Measurements from ENCODE around the gene TMPO.
A peak's percentile ranks its signal among the peaks of the same experiment; 100 is the strongest.
"Not testable (repeated sequence)": the region's sequence is repeated elsewhere in the genome, so short reads cannot be mapped to it uniquely, and the experiment has no call there.

The TMPO gene

GRCh38 chr12:98579835-98580234, 64.4 kb downstream of the TMPO start:
- no peak for DNase-seq

DNA sequence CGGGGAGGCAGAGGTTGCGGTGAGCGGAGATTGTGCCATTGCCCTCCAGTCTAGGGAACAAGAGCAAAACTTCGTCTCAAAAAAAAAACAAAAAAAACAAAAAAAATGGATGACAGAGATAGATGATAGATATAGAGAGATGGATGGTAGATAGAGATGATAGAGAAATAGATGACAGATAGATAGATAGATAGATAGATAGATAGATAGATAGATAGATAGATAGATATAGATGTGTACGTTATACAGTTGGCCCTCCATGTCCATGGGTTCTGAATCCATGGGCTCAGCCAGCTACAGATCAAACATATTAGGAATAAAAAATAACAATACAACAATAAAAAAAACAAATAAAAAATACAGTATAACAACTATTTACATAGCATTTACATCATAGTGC, 65.3 kb downstream of the TMPO start:
- no peak for DNase-seq

DNA sequence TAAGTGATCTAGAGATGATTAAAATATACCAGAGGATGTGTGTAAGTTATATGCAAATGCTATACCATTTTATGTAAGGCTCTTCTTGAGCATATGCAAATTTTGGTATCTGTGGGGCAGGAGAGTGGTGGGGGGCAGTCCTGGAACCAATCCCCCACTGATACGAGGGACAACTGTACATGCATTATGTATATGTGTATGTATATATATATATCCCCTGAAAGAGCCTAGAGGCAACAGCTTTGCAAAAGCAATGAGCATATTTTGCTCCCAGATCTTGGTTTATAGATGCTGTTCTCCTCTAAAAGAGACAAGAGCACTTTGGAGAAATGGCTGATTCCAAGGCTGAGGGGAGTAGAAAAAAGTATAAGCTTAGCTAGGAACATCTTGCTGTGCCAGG, 65.7 kb downstream of the TMPO start:
- DNase-seq = no peak

- no peak for DNase-seq
Measured at GRCh38 chr12:98582093-98582492, 66.7 kb downstream of the TMPO start.

DNA sequence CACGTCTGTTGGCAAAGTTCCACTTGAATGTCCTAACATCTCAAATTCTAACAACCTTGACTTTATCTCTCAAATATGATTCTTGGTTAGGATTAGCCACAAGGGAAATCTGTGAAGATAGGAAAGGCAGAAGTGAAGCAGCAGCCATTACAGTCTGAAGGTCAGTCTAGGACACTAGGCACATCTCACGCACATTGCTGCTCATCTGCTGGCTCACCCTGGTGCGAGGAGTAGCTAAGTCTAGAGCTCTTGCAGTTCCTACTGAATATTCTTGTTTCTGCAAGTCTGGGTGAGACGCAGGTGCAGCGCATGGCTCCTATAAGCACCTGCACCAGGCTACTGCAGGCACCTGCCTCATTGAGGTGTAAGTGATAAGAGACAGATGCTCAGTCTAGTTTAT, 71.7 kb downstream of the TMPO start:
- DNase-seq = no peak

DNA sequence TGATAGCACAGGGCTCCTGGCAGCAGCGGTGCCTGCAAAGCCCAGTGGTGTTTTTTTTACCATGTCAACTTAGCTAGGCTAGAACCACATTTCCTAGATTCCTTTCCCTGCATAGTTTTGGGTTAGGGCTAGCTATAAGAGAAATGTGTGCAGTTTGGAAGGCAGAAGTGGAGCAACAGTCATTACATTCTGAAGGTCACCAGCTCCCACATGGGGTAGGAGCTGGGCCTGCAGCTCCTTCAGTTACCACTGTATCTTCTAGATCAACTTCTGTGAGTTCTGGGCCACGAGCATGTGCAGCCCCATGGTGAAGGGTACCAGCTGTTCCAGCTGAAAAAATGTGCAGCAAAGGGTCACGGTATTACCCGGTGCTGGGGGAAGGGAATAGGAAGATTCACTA, 75.8 kb downstream of the TMPO start:
- DNase-seq = no peak

DNA sequence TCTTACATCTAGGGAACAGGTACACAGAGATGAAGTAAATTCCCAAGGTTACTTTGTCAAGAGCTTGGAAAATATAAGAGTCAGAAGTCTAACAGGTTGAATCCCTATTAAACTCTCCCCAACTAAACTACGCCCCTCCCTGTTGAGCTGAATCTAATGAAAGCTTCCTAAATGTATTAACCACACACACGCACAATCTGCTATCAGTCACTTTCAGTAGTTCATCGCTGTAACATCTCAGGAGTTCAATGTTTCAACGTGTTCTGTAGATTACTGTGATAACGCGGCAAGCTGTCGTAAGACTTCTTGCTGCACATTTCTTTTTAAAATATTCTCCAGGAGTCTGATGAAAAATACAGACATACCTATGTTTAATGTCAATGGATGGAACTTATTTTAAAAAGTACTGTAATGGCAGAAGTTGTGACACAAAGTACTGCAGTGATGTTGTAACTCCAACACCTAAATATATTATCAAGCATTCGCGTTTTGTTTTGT, 77.5 kb downstream of the TMPO start:
- DNase-seq = no peak

- peak; percentile 81 for DNase-seq
Measured at GRCh38 chr12:98593351-98594049, 78.1 kb downstream of the TMPO start, which contains the start of gene SLC25A3. Gene SLC25A3, plus strand, starts transcription at chr12:98593686. Its CDS starts 293 bp downstream, at chr12:98593979.

DNA sequence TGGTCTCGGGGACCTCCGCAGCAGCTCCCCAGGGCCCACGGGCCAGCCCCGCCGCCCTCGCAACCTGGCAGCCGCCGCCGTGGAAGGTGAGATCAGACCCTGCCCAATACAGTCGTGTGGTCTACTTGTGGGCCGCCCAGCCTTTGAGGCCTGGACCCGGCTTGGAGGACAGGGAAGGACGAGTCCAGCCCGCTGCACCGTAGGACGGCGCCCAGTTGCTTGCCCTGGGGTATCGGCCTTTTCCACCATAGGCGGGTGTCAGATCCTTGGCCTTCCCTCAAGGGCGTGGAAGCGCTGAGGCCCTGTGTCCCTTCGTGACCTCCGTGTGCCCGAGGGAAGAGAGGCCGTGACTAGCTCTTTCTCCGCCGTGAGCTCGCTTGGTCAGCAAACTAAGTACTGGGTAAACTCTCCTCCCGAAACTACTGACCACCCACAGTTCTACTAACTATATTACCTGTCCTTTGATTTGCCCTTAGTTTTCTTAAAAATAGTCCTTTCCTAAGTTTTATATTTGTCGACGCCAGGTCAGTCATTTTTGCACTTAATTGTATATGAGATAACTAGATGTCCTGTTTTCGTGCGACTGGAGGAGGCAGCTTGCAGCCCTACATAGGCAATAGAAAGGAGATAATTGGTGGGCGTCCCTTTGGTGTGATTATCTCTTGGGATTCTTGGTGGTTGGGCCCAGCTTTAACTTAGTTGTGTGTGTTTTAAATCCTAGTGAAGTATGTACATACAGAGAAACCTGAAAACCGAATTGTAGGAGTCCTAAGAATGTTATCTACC, 78.9 kb downstream of the TMPO start:
- DNase-seq = no peak

DNA sequence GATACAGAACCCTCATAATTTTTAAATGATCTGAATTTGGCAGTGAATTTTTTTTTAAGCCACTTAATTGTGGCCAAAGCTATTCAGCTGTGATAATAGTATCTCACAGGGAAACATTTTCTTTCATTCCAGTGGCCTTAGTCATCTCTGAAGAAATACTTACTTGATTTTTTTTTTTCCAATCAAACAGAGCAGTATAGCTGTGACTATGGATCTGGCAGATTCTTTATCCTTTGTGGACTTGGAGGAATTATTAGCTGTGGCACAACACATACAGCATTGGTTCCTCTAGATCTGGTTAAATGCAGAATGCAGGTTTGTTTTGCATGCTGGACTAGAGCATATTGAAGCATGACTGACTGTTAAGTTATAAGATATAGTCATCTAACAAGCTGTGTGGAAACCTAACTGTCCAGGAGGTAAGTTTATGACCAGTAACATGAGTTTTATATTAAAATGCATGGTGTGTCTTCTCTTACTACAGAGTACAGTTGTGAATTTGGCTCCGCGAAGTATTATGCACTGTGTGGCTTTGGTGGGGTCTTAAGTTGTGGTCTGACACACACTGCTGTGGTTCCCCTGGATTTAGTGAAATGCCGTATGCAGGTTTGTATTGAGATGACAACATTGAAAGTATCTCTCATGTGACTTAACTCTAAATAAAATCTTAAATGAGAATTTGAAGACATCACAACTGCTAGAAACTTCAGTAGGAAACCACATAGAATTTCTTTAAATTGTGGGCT, 80.0 kb downstream of the TMPO start:
- DNase-seq = no peak

DNA sequence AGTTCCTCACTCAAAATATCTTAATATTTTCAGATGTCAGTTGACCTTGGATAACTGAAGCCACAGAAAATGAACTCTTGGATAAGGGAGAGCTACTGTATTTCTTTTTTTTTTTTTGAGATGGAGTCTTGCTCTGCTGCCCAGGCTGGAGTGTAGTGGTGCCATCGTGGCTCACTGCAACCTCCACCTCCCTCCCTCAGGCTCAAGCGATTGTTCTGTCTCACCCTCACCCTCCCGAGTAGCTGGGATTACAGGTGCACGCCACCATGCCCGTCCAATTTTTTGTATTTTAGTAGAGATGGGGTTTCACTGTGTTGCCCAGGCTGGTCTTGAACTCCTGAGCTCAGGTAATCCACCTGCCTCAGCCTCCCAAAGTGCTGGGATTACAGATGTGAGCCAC, 81.9 kb downstream of the TMPO start:
- not testable (repeated sequence) for DNase-seq
